HL-60/S4 treated with retinoic acid at 250 ng/mL for 4 days and 3 days (cell line): Measurements from ENCODE around the gene GAL3ST3.

Experiments
- in situ Hi-C: fragments of 300-500 bp; cut with MboI; formaldehyde crosslinking; loops from 2 replicates; pipeline ENCODE4 v1.7.0; 2022; ENCODE audit warnings: low sequenced_read_pairs

Gene GAL3ST3

DNA sequence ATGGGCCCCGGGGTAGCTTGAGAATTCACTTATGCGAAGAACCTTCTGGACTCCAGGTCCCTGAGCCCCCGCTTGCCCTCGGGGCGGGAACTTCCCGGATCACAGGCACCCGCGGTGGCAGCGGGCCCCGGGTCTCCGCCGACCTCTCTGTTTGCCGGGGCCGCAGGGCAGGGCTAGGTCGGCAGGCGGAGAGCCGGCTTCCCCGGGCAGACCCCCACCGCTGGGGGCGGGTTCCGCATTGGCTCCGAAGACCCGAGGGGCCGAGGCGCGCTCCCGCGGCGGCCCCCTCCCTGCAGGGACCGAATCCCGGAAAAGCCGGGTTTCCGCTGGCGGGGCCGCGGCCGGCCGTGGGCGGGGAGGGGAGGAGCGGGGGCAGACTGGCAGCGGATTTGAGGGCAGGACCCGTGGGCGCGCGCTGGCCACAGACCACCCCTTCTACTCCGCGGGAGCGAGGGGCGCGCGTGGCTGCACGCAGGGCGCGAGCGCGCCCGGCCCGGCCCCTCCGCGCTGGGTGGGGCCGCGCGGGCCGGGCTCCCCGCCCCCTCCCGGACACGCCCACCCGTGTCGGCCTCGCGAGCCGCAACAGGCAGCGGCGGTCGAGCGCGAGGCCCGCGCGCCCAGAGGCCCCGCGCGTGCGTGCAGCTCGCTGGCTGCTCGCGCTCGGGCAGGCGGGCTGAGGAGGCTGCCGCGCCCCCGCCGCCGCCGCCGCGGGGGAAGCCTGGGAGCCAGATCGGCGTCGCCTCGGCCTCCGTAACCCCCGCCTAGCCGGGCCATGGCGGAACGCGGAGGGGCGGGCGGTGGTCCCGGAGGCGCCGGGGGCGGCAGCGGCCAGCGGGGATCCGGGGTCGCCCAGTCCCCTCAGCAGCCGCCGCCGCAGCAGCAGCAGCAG lies 21.0 kb upstream of the GAL3ST3 start, which contains the start of gene PACS1:
PACS1 (plus strand) TSS at position 558 of the 889 bp plus-strand sequence; CDS start at position 773, 215 bp downstream.
- in situ Hi-C loops: no loop called here

DNA sequence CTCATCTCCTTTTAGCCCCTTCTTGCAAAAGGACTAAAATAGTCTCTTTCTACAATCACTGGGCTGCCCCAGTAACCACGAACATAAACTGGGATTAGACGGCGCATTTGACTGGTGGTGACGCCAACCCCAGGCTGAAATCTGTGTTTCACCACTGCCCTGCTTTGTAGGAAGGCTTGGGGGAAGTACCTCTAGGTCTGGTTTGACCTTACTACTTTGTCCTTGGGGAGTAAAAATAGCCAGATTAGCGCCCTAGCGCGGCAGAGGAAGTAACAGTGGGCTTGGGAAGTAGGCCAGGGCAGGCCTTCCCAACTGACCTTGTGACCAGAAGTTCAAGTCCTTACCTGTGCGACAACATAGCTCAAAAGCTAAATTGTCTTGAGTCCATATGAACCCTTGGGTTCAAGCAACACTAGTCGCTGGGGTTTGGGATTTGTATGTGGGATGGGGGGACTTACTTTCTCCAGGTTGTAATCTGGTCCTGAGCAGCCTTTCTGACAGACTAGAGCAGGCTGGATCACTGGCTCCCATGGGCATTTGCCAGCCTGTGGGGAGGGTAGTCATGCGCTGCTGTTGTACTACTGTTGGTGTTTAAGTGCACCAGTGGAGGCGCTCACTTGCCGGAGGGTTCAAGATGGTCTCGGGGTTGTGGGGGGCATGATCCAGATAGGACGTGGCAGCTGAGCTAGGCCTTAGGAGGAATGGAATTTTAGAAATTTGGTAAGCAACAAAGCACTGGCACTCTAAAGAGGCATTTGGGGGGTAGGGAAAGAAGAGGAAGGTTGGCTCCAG lies 20.2 kb upstream of the GAL3ST3 start:
- in situ Hi-C loops: no loop called here

DNA sequence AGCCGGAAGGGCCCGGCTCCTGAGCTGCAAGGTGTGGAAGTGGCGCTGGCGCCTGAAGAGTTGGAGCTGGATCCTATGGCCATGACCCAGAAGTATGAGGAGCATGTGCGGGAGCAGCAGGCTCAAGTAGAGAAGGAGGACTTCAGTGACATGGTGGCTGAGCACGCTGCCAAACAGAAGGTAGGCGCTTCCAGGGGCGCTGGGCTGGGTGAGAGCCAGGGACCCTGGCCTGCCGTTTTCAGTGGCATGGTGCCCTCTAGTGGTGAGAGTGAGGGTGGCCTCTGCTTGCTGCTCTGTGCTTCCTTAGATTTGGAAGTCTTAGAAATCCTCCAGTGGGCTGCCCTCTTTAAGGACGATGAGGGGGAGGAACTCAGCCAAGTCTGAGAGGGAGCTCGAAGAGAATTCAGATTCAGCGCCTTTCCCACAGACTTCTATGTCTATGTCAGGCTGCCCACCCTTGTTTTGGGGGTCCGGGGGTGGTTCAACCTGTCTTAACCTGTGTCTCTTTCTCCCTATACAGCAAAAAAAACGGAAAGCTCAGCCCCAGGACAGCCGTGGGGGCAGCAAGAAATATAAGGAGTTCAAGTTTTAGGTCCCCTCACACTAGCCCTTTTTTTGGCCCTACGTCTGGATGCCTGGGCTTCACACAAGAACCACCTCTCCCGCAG lies 19.3 kb upstream of the GAL3ST3 start:
- in situ Hi-C loops: no loop called here

DNA sequence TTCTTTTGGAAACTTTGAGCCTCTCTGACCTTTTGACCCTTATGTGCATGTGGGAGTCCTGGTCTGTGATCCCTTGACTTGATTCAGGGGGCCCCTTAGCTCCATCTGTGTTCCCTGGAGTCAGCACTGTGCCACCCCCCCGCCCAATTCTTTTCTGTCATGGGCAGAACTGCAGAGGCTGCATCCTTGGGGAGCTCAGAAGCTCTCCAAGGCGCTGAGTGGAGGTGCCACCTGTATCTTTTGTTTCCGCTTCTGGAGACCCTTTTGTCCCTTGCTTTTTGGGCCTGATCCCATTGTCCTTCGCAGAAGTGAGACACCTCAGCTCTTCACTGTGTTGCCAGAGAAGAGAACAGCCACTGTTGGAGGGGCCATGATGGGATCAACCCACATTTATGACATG lies 18.7 kb upstream of the GAL3ST3 start:
- in situ Hi-C loops: no loop called here

DNA sequence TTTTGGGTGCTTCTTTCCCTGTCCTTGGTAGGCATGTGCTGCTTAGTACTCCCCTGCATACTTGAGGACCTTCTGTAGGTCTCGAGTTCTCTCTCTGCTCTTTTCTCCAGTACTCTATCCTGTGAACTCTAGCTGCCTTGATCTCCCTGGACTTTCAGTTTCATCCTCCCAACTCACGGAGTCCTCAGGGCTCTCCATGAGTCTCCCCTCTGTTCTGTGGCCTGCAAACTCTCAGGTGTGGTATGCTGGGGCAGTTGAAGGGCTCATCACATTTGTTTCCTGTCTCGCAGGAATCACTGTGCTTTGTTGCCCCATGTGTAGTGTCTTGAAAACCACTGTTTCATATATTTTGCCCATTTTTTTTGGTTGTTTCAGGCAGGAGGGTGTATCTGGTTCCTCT lies 17.8 kb upstream of the GAL3ST3 start:
- in situ Hi-C loops: no loop called here

DNA sequence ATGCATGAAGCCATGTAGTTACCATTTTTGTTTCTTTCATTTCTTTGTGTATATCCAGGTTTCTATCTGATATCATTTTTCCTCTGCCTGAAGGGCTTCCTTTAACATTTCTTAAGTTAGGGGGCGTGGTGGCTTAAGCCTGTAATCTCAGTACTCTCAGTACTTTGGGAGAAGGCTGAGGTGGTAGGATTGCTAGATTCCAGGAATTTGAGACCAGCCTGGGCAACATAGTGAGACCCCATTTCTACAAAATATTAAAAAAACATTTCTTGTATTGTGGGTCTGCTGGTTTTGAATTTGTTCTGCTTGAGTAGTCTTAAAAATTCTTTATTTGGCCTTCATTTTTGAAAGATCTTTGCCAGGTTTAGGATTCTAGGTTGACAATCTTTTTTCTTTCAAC lies 15.6 kb upstream of the GAL3ST3 start:
- in situ Hi-C loops: no loop called here

DNA sequence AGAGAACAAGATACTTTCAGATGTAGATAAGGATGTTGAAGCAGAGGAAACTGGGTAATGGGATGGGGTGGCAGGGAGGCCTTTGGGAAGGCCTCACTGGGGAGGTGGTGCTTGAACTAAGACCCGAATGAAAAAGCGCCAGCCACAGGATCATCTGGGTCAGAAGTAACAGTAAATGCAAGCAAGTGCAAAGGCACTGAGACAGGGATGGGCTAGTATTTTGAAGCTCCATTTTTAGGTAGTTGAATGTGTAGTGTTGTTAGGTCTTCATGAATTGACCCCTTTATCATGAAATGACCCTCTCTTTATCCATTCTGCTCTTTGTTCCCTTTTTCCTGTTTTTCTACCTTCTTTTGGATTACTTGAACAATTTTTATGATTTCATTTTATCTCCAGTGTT lies 14.9 kb upstream of the GAL3ST3 start:
- in situ Hi-C loops: no loop called here

- in situ Hi-C loops: no loop called here
Measured at GRCh38 chr11:66062408-66062807, 13.4 kb upstream of the GAL3ST3 start.

- in situ Hi-C loops: no loop called here
Measured at GRCh38 chr11:66061268-66061667, 12.3 kb upstream of the GAL3ST3 start.

DNA sequence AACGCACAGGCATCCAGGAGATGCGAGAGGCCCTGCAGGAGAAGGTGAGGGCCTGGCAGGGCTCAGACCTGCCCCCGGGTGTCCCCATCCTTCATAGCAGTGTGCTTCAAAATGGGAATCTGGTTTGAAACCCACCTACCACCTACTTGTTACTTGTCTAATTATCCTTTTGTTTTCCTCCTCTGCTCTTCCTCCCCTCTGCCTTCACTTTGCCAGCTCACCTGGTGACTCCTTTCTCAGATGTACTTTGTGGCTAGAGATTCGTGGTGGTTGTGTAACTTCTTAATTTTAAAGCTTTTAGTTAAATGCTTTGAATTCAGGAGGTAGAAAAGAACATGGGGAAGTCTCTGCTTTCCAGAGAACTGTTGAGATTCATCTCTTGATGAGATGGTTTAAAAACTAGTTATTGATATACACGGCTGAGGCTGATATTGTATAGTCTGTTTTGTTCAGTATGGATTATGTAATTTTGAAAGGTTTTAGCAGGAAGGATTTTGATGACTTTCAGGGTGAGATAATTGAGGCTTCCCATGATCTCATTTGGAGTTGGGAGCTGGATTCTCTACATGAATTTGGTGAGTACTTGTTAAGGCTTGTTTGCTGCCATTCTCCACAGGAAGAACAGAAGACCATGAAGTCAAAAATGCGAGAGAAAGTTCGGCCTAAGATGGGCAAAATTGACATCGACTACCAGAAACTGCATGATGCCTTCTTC lies 11.2 kb upstream of the GAL3ST3 start:
- in situ Hi-C loops: no loop called here

- in situ Hi-C loops: no loop called here
Measured at GRCh38 chr11:66056501-66056900, 7.5 kb upstream of the GAL3ST3 start.

DNA sequence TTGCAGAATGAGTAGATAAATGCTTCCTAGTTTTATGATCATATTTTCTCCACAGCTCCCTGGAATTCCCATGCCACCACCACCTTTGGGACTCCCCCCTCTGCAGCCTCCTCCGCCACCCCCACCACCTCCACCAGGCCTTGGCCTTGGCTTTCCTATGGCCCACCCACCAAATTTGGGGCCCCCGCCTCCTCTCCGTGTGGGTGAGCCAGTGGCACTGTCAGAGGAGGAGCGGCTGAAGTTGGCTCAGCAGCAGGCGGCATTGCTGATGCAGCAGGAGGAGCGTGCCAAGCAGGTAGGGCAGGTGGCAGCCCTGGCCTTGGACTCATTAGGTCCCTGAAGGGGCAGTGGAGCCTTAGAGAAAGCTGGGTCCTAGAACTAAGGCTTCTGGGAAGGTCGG lies 6.1 kb upstream of the GAL3ST3 start:
- in situ Hi-C loops: no loop called here

DNA sequence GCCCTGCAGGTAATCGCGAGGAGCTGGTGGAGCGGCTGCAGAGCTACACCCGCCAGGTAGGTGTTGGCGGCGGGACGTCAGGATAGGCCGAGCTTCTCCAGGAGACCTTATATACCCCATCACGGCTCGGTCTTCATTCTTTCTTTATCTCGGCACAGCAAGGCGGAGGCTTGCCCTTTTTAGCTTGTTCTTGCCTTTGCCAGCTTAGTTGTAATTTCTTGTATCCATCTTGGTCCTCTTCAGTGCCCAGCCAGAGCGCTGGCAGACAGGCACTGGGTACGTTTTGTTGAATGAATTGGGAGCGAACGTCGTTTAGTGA lies 3.7 kb upstream of the GAL3ST3 start:
- in situ Hi-C loops: no loop called here

GRCh38 chr11:66051766-66052663 lies 3.1 kb upstream of the GAL3ST3 start, which contains the start of gene SF3B2:
Gene SF3B2 (plus strand): TSS chr11:66052364. CDS start chr11:66052385, 21 bp downstream.
- in situ Hi-C loops: no loop called here

- in situ Hi-C loops: no loop called here
Measured at GRCh38 chr11:66051371-66051765, 2.4 kb upstream of the GAL3ST3 start.

- in situ Hi-C loops: no loop called here
Measured at GRCh38 chr11:66050581-66051231, 1.7 kb upstream of the GAL3ST3 start.

- in situ Hi-C loops: no loop called here
Measured at GRCh38 chr11:66047541-66048365, 1.2 kb downstream of the GAL3ST3 start.

DNA sequence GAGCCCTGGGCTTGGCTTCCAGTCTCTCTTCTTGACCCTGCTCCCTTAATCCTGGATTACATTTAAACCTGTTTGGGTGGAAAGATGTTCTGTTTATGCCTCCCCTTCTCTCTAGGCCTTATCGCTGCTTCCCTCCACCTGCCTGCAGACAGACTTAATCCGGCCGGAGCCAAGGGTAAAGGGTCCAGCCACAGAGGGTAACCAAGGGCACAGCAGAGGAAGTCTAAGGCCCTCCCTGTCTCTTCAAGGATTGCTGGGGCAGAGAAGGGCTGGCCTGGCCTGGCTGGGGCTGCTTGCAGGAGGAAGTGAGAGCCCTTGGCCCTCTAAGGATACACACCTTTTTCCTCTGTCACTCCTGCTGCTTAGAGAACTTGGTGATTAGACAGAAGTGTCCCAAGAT lies 2.1 kb downstream of the GAL3ST3 start:
- in situ Hi-C loops: no loop called here
